Retinal pigment epithelial cell (primary cell): ENCODE results near the gene SMAD5.

Experiments
- DNase-seq: peaks from one replicate; pipeline ENCODE4 v3.0.0-alpha.2; 2010; ENCODE audit warnings: low read depth
- H3K4me3 ChIP-seq: 2 replicates; pipeline ENCODE4 v1.5.1; 2011; ENCODE audit warnings: mild to moderate bottlenecking, low read length, control low read depth, moderate library complexity
- TF ChIP-seq, protein P1 (sequence below): conservative IDR thresholded peaks from 2 replicates; pipeline ENCODE4 v1.5.1; 2011; ENCODE audit warnings: low read depth, low read length, control low read depth, inconsistent platforms

SMAD5 gene

DNA sequence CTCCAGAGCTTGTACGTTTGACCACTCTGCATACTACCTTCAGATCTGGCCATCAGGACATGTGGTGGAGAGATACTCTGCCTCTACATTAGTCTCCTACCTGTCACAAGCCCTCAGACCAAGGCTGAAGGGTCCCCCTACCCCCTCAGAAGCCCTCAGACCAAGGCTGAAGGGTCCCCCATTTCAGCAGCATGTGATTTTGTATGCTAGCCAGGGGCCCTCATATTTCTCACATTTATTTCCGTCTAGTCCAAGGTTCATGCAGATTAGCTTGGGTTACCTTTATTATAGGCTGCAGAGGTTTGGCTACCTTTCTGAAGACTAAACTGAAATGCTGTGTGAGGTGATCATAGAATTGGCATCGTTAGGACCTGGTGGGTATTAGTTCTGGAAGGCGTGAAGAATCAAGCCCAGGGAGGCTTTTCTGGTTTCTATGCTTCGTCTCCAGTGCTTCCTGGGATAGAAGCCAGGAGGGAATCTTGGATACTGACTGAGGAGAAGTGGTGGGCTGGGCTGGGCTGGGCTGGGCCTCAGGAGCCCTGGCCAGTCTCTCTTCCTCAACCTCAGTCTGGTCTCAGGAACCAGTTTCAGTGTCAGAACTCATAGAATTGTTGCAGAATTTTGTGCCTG, 57.6 kb downstream of the SMAD5 start:
- no peak for DNase-seq
- no peak overlapping the region for H3K4me3 ChIP-seq
- TF ChIP-seq, protein P1, sequence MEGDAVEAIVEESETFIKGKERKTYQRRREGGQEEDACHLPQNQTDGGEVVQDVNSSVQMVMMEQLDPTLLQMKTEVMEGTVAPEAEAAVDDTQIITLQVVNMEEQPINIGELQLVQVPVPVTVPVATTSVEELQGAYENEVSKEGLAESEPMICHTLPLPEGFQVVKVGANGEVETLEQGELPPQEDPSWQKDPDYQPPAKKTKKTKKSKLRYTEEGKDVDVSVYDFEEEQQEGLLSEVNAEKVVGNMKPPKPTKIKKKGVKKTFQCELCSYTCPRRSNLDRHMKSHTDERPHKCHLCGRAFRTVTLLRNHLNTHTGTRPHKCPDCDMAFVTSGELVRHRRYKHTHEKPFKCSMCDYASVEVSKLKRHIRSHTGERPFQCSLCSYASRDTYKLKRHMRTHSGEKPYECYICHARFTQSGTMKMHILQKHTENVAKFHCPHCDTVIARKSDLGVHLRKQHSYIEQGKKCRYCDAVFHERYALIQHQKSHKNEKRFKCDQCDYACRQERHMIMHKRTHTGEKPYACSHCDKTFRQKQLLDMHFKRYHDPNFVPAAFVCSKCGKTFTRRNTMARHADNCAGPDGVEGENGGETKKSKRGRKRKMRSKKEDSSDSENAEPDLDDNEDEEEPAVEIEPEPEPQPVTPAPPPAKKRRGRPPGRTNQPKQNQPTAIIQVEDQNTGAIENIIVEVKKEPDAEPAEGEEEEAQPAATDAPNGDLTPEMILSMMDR: no peak

DNA sequence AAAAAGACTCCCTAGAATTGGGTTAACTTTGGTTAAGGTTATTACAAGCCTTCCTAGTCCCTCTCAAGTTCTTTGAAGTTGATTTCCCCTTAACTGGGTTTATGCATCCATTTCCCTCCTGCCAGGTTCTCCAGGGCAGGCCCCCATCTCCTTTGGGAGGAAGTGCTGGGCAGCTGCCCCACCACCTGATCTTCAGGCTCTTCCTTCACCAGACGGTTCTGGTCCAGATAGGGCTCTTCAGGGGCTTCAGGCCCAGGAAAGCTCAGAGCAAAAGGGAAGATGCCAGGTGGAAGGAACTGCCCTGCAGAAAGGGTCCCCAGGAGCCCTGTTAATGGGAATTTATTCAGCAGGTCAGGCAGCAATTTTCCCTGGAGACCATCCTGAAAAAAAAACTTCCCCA, 58.3 kb downstream of the SMAD5 start:
- TF ChIP-seq, protein P1: no peak
- DNase-seq: no peak
- H3K4me3 ChIP-seq: no peak overlapping the region

DNA sequence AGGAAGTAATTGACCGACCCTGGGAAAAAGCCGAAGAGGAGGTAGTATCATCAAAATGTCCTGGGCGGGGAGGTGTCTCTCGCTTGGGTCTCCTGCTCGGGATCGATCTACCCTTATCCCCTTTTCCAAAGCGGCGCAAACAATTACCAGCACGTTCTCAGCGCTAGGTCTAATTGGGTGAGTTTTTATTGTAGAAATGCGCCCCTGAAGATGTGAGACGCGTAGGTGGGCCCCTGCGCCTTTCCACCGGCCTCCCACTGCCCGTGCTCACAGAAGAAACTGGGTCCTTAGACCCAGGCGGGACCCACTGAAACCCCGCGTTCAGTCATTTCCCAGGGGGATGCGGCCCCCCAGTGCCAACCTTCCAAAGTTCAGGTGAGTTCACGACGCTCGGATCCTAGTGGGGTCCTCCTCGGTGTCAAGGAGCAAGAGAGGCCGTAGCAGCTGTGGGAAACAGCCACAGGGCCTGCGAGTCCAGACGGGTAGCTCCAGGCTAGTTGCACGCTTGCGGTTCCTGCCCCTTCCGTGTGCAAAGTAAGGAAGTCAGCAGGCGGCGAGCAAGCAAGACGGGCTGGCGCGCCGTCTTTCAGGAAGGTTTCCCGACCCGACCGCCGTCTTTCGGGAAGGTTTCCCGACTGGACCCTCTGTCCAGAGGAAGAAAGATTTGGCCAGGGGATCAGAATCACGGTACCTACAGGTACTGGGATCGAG, 58.8 kb downstream of the SMAD5 start:
- no peak for DNase-seq
- H3K4me3 ChIP-seq: peak overlapping the region; percentile 40
- TF ChIP-seq, protein P1: no peak

DNA sequence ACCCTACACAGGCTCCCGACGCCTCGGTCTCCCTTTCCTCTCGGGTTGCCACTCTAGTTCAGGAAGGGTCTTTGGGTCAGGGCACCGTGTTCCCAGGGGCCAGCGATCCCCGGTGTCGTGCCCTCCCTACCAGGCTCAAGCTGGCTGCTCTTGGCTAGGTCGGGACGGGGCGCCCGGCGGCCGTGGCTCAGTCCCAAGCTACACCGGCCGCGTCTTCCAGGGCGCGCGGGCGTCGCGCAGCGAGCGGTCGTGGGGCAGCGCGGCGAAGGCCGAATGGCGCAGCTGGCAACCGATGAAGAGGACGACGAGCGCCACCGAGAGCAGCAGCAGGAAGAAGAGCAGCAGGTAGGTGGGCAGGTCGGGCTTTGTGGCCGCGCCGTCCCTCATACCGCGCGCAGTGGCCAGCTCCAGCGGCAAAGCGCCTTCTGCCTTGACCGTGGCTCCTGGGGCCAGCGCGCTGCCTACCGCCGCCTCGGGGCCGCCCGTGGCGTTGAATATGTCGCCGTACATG, 59.4 kb downstream of the SMAD5 start:
- H3K4me3 ChIP-seq: peak overlapping the region; percentile 40
- TF ChIP-seq, protein P1: no peak
- no peak for DNase-seq

DNA sequence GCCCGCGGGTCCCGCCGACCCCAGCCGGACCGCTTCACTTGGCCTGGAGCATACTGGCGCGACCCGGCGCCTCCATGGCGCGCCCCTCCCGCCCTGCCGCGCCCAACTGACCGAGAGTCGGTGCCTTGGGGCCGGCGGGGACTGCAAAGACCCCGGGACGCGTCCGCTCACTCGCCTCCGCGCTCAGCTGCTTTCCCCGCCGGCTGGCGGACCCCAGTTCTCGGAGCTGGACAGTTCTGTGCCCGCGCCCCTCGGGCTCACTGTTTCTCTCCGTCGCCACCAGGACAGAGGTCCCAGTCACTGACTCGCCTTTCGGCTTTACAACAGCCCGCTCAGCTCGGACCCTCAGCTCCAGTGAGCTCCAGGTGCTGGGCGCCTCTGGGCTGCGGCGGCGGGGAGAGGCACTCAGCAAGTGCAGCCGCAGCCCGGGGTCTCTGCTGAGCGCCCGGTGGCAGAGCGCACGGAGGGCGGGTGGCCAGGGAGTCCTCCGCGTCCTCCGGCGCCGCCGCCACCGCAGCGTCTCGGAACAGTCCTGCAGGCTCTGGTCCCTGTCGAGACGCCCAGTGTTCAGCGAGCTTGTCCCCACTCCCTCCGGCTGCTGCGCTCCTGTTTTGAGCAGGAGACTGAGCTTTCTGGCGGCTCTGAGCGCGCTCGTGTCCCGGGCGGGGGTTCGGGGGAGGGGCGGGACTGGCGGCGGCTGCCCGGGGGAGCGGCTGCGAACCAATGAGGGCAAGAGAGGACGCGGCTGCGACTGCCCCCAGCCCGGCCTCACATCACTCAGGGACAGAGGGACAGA, 60.1 kb downstream of the SMAD5 start, which contains the start of gene SMIM32:
TSS of gene SMIM32 (minus strand) at position 637 of the 796 bp plus-strand sequence. CDS start 638 bp downstream, outside the sequence.
- DNase-seq: no peak
- peak within 1 kb of the TSS; percentile 40 for H3K4me3 ChIP-seq

DNA sequence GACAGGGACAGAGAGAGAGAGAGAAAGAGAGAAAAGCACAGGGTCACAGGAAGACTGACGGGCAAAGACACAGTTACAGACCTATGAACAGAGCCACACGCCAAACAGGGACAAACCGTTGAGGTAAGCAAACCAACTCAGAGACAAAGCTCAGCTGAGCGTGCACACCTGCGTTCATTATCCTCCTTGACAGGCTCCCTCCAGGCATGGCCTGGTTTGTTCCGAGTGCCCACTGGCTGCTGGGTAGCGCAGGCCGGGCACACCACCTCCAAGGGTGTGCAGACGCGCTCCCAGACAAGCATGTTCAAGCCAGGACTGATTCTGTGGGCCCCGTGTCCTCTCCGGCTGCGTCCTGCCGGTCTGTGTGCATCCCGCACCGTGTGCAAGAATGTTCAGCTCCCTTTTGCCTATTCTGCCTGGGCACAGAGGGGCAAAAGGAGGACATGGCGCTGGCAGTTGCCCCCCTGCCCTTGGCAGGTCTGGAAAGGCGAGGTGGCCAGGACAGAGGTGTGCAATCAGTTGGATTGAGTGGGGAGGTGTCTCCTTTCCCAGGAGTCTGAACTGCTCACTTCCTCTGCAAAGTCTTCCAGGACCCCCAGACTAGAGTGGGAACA, 60.8 kb downstream of the SMAD5 start:
- H3K4me3 ChIP-seq: peak overlapping the region; percentile 20
- no peak for DNase-seq
- TF ChIP-seq, protein P1: no peak

More for the DNA sequence above, 60.1 kb downstream of the SMAD5 start, which contains the start of gene SMIM32:
- TF ChIP-seq, protein P1: no peak
